AG10803 (cell line): ENCODE measurements around the gene MBOAT7.
"Not testable (repeated sequence)": the region's sequence is repeated elsewhere in the genome, so short reads cannot be mapped to it uniquely, and the experiment has no call there.

Experiments
- DNase-seq: peaks from one replicate; pipeline ENCODE4 v3.0.0; 2010; ENCODE audit warnings: low read depth
- H3K4me3 ChIP-seq: 2 replicates; pipeline ENCODE4 v1.5.1; 2011; ENCODE audit warnings: mild to moderate bottlenecking, low read length, control low read depth
- CTCF ChIP-seq: conservative IDR thresholded peaks from 2 replicates; pipeline ENCODE4 v1.5.1; 2011; ENCODE audit warnings: mild to moderate bottlenecking, low read length, control low read depth, inconsistent platforms

Gene MBOAT7

GRCh38 chr19:54189145-54189734, at the start of gene MBOAT7:
Gene MBOAT7, minus strand, starts transcription at chr19:54189580. Its CDS starts 1,072 bp downstream, at chr19:54188508.
- H3K4me3 ChIP-seq: peak within 1 kb of the TSS; percentile 72
- no peak for TF ChIP-seq CTCF
- DNase-seq: no peak

GRCh38 chr19:54233941-54234340, 44.6 kb upstream of the MBOAT7 start:
- DNase-seq: no peak
- no peak for TF ChIP-seq CTCF
- no peak overlapping the region for H3K4me3 ChIP-seq

- DNase-seq: peak; percentile 68
- H3K4me3 ChIP-seq: no peak overlapping the region
- TF ChIP-seq CTCF: peak; percentile 94
Measured at GRCh38 chr19:54231077-54231931, 41.9 kb upstream of the MBOAT7 start.

GRCh38 chr19:54230031-54230430, 40.7 kb upstream of the MBOAT7 start:
- H3K4me3 ChIP-seq: no peak overlapping the region
- DNase-seq: no peak
- no peak for TF ChIP-seq CTCF

- no peak for TF ChIP-seq CTCF
- no peak overlapping the region for H3K4me3 ChIP-seq
- no peak for DNase-seq
Measured at GRCh38 chr19:54229146-54229545, 39.8 kb upstream of the MBOAT7 start.

- DNase-seq: not testable (repeated sequence)
Measured at GRCh38 chr19:54224619-54225018, 35.2 kb upstream of the MBOAT7 start.

GRCh38 chr19:54223937-54224281, 34.5 kb upstream of the MBOAT7 start:
- DNase-seq, H3K4me3 ChIP-seq: not testable (repeated sequence)

More at GRCh38 chr19:54224619-54225018, 35.2 kb upstream of the MBOAT7 start:
- H3K4me3 ChIP-seq: not testable (repeated sequence)

- not testable (repeated sequence) for DNase-seq, H3K4me3 ChIP-seq
Measured at GRCh38 chr19:54223277-54223936, 34.0 kb upstream of the MBOAT7 start.

- H3K4me3 ChIP-seq, DNase-seq: not testable (repeated sequence)
Measured at GRCh38 chr19:54222474-54223276, 33.3 kb upstream of the MBOAT7 start, which contains the start of gene LILRB3. Gene LILRB3, minus strand, starts transcription at chr19:54223007. Its CDS starts 31 bp downstream, at chr19:54222976.

GRCh38 chr19:54221947-54222346, 32.6 kb upstream of the MBOAT7 start:
- not testable (repeated sequence) for H3K4me3 ChIP-seq, DNase-seq

- H3K4me3 ChIP-seq, DNase-seq: not testable (repeated sequence)
Measured at GRCh38 chr19:54219702-54220101, 30.3 kb upstream of the MBOAT7 start.
